KBM-7 (cell line): ENCODE data around the gene PLA2G5.
A peak's percentile ranks its signal among the peaks of the same experiment; 100 is the strongest.
"Not testable (repeated sequence)": the region's sequence is repeated elsewhere in the genome, so short reads cannot be mapped to it uniquely, and the experiment has no call there.

Experiments
- DNase-seq: peaks from one replicate; pipeline ENCODE4 v3.0.0-alpha.2; 2015
- in situ Hi-C: fragments of 300-500 bp; cut with MboI; formaldehyde crosslinking; loops from 2 replicates; pipeline ENCODE4 v1.14.3; 2020; ENCODE audit warnings: low sequenced_read_pairs, low pct_unique_long_range_greater_than_20kb, mixed read lengths

Gene PLA2G5

DNA sequence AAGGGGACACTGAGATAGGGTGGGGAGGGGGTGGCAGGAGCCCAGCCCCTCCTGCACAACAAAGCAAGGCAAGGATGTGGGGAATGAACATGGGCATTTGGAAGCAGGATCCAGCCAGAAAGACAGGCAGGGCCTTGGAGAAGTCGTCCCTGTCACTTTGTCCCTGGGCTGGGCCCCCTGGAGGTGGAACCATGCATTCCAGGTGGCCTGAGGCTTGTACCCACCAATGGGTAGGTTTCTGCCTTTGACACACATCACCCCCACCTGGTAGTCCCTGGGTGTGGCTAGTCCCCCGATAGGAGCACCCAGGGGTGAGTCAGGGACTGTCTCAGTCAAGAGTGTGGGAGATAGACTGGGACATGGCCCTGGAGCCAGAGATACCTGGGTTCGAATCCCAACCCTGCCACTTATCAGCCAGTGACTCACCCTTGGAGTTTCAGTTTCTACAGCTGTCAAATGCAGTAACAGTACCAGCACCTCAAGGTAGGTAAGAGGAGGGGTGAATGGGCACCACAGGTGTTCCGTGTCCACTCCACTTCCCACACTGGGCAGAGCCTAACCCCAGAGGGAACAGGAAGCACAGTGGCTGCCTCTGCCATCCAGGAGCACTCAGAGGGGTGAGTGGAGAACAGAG is 39.3 kb downstream of the PLA2G5 start:
- no peak for DNase-seq
- in situ Hi-C loops: no loop called here

DNA sequence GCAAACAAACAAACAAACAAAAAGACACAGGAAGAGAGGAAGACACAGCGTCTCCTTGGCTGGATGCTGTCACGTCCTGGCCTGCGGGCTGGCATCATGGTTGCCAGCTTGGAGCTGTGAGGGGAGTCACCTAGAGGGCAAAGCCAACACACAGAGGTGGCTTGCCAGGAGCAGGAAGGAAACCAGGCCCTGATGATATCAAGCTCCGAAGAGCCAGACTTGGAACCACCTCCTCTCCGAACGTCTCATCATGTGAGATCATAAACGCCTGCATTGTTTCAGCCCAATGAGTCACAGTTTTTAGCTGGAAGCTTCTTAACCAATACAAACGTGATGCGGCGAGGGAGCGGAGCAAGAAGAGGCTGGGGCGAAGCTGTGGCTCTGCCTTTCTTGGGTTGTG is 40.7 kb downstream of the PLA2G5 start:
- no peak for DNase-seq
- in situ Hi-C loops: no loop called here

DNA sequence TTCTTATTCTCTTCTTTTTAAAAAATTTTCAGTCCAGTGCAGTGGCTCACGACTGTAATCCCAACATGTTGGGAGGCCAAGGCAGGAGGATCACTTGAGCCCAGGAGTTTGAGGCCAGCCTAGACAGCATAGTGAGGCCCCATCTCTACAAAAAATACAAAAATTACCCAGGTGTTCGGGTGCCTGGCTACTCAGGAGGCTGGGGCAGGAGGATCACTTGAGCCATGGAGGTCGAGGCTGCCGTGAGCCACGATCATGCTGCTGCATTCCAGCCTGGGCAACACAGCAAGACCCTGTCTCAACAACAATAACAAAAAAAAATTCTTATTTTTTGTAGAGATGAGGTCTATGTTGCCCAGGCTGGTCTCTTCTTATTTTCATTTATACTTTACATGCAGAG is 41.5 kb downstream of the PLA2G5 start:
- no peak for DNase-seq
- in situ Hi-C loops: no loop called here

DNA sequence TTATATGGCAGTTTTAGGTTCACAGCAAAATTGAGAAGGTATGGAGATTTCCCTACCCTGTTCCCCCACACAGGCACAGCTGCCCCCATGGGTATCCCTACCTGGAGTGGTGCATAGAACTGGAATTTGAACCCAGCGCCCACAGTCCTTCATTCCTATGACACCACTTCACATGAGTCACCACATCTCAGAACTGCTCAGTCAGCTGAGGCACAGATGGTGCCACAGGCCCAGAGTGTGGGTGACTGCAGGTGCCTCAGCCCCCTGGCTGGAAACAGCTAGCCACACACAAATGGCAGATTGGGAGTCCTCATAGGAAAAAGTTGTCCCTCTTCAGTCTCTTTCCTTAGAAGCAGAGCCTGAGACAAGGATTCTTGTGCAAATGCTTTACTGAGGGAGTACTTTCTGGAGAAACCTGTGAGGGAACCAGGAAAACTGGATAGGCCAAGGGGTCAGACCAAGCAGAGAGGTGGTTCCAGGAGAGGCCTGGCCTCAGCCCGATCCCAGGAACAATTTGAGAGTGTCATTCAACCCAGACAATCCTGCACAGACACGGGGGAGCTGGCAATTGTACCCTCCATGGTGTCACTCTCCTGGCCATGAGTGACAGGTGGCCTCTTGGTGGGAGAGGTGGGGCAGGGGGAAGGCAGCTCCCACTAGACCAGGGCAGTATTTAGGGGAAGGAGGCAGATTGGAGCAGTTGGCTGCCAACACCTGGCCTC is 42.4 kb downstream of the PLA2G5 start:
- in situ Hi-C loops: no loop called here
- no peak for DNase-seq

DNA sequence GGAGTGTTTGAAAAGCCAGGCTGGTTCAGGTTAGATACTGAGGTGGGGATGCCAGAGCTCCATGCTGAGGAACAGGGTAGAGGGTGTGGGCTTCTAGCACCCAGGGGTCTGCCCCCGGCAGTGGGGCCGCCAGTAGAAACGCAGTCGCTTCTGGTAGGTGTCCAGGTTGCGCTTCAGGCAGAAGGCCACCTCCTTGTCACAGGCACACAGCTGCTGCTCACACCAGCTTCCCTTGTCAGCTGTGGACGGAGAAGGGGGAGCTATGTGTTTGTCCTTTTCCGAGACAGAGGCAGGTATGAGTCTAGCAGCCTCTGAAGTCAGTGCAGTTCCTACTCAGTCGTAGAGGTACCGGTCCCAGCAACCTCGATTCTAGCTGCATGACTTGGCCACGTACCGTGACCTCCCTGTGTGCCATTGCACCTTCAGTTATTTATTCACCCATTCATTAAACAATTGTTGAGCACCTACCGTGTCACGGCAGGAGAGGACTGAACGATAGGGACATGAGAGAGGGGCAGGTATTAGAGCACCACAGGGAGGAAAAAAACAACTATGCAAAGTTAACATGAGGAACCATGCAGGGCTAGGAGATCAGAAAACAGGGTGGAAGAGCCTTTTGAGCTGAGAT is 44.1 kb downstream of the PLA2G5 start:
- DNase-seq: no peak
- in situ Hi-C loops: no loop called here

DNA sequence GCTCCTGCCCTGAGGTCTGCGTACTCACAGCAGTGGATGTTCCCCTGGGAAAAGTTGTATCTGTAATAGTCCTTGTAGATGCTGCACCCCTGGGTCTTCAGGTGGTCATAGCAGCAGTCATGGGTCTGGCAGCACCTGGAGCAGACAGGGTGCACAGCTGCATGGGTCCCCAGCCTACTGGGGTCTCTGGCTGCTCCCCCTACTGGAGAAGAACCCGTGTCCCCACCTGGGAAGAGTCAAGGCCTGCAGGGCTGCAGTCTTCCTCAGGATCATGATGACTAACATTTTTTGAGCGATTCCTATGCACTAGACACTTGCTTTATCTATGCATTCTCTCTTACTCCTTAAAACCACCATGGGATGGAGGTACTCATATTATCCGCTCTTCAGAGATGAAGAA is 45.5 kb downstream of the PLA2G5 start:
- in situ Hi-C loops: no loop called here
- DNase-seq: no peak

DNA sequence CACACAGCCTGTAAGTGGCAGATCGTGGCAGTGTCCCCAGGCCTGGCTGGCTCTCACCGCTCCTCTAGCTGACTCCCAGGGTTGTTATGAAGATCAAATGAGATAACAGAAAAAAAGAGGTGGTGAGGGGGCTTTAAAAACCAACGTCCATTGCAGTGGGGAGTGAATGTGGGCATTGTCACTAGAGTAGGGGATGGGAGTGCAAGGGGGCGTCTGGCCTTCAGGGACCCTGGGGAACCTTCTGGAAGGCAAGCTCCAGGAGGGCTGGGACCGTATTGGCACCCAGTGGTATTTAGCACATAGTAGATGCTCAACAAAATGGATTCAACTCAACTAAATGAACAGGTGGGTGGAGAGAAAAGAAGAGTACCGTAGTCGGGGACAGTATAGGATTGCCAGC is 45.9 kb downstream of the PLA2G5 start:
- no peak for DNase-seq
- in situ Hi-C loops: no loop called here

DNA sequence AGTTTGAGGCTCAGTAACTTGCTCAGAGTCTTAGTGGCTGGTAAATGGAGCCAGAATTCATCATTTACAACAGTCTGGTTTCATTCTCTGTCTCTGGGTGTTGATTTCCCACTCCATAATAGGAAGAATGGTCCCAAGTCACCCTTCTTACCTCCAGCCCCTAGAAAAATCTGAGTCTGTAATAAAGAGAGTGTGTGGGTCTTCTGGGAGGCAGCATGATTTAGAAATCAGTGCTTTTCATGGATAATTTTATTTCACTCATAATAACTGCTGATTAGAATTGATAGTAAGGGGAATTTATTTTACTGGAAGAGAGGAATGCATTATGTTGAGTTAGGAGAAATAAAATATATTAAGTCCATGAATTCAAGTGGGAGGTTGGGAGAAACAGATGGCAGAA is 47.2 kb downstream of the PLA2G5 start:
- in situ Hi-C loops: no loop called here
- no peak for DNase-seq

DNA sequence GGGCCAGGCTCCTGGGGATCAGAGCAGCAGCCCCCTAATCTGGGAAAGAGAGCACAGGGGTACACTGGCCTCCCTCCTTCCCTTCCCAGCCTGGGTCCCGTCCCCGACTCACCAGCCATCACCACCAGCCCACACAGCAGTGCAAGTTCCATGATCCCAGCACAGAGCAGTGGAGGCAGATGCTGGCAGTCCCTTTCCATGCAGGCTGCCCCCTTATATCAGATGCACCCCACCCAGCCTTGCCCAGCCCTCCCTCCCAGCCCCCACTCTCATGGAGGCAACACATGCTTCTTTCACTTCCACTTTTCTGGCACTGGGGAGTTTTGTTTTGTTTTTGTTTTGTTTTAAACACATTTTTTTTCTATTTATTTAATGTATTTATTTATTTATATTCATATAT is 49.4 kb downstream of the PLA2G5 start, which contains the start of gene PLA2G2D:
PLA2G2D (minus strand) TSS at position 190 of the 400 bp plus-strand sequence; CDS start at position 152, 38 bp downstream.
- in situ Hi-C loops: no loop called here
- DNase-seq: no peak

DNA sequence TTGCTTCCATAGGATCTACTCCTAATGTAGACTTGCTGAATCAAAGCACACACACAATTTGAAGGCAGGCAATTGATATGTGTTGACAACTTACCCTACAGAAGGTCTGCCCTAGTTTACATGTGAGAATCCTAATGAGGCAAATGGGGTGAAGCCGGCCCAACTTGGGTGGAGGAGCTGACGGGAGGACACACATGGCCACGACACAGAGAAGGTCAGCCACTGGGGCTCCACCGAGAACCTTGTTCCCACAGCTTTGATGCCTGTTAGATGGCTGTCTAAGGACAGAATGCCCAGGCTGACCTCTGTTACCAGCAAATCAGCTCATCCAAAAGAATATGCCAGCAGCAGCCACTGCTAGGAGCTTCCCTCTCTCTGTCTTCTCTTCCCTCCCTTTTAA is 50.8 kb downstream of the PLA2G5 start:
- DNase-seq: no peak
- in situ Hi-C loops: no loop called here

DNA sequence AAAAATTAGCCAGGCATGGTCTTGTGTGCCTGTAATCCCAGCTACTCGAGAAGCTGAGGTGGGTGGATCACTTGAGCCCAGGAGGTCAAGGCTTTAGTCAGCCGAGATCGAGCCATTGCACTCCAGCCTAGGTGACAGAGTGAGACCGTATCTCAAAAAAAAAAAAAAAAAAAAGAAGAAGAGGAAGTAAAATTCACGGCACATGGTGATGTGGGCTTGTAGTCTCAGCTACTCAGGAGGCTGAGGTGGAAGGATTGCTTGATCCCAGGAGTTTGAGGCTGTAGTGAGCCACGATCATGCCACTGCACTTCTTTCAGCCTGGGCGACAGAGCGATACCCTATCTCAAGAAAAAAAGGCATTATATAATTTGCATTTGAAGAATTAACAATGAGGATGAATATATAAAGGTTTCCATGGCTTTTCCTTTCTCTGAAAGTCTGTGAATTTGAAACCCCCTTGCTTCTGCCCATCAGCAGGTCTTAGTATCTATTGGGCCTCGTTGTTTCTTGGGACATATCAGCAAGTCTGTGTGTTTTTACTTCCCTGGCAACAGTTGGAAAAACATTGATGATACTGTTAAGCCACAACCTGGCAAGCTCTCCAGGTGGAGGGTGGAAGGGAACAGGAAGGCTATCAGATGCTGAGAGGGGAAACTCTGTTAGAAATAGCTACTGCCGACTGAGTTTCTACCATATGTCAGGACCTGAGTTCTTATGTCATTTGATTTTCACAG is 53.9 kb downstream of the PLA2G5 start:
- DNase-seq: peak; percentile 41
- in situ Hi-C loops: no loop called here

DNA sequence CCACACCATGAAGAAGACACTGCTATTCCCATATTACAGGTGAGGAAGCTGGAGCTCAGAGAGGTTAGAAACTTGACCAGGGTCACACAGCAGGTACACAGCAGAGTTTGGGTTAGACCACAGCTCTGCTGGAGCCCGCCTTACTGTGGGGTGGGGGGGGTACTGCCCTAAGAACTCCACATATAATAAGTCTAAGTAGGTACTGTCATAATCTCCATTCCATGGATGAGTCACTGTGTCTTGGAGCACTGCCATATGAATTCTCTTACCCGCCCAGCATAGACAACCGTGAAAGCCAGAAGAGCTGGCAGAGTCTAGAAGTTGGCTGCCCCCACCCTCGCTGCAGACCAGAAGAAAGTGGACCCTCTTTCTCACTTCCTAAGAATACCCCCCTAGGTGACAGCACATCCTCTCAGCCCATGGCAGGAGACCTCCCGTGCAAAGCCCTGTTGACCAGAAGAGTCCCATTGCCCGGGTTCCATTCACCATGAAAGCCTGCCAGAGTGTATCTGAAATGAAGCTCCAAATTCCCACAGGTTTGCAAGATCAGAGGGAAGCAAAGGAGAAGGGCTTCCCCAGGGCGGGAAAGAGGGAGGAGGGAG is 54.6 kb downstream of the PLA2G5 start:
- in situ Hi-C loops: no loop called here
- DNase-seq: peak; percentile 12

DNA sequence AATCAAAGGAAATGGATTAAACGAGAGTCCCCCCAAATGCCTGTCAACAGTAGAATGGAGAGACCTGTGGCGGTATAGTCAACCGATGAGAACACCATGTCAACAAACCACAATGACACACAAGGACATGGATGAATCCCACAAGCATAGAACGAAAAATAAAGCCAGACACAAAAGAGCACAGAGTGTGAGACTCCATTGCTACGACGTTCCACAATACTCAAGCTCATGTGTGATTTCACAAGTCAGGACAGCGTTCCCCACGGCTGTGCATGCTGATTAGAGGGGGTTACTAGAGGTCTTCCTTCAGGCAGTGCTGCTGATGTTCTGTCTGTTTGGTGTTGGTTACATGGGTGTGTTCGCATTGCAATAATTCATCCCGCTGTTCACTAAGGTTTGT is 55.1 kb downstream of the PLA2G5 start:
- no peak for DNase-seq
- in situ Hi-C loops: no loop called here

DNA sequence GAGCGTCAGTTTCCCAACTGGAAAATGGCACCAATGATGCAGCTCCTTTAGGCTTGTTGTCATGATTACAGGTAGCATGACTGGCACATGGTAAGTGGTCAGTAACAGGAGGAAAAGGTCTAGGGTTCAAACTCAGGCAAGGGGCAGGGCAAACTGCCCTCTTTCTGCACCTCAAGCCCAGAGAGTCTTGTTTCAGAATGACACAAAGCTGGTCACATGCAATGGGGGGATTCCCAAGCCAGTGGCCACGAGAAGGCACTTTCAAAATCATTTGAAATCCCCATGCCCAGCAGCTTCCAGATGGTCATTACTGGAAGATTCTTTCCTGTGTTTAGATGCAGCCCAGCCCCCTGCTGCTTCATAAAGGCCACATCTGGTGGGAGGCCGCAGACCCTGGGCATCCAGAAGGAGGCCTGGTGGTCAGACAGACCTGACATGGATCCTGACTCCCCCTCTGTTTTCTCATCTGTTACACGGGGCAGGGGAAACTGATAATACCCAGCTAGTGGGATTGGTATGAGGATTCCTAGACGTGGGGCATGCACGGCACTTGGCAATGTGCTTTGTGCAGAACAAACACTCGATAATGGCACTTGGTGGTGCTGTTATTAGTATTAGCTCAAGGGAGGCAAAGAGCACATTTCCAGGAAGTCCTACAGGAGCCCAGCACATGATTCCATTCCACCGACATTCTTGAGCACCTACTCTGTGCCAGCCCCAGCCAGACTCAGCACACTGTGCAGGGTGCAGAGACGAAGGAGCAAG is 56.2 kb downstream of the PLA2G5 start:
- in situ Hi-C loops: no loop called here
- DNase-seq: no peak

DNA sequence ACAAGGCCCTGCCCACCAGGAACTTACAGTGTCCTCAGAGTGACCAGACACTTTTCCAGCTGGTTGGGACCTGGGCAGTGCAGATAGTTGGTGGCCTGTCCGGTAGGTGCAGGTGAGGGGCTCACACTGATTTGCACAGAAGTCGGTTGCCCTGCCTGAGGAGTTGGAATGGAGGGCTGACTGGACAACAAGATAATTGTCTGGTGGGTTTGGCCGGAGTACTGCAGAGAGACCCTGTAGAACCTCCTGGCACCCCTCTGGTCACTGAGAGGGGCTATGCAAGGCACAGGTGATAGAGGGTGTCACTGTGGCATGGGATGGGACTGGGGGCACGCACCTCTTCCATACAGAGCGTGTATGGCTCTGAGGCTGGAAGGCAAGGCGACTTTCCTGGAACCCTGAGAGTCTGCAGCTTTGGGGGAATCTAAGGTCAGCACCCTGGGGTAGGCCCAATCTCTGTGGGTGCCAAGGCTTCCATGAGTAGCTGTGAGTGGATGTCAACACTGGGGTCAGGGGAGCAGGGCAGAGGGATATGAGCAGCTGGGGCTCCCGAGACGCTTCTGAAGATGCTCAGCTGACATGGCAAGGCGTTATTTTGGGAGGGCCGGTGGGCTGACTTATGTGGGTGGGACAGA is 56.9 kb downstream of the PLA2G5 start:
- DNase-seq: no peak
- in situ Hi-C loops: no loop called here

DNA sequence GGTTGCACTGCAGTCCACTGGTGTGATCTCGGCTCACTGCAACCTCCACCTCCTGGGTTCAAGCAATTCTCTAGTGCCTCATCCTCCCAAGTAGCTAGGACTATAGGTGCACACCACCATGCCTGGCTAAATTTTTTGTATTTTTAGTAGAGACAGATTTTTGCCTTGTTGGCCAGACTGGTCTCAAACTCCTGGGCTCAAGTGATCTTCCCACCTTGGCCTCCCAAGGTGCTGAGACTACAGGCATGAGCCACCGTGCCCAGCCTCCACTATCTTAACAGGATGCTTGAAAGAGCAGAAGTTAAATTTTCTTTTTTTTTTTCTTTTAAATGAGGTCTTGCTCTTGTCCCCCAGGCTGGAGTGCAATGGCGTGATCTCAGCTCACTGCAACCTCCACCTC is 60.5 kb downstream of the PLA2G5 start:
- in situ Hi-C loops, DNase-seq: not testable (repeated sequence)

DNA sequence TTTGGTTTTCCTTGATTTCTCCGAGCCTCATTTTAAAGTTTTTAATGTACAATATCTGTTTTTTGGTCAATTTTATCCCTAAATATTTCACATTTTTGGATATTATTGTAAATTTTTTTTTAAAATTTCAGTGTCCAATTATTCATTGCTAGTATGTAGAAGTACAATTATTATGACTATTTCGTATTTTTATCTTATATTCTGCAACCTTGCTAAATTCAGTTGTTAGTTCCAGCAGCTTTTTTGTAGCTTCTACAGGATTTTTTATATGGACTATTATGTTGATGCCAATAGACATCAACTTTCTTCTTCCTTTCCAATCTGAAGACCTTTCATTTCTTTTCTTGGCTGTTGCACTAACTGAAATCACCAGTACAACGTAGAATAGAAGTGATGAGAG is 65.0 kb downstream of the PLA2G5 start:
- no peak for DNase-seq
- in situ Hi-C loops: no loop called here

DNA sequence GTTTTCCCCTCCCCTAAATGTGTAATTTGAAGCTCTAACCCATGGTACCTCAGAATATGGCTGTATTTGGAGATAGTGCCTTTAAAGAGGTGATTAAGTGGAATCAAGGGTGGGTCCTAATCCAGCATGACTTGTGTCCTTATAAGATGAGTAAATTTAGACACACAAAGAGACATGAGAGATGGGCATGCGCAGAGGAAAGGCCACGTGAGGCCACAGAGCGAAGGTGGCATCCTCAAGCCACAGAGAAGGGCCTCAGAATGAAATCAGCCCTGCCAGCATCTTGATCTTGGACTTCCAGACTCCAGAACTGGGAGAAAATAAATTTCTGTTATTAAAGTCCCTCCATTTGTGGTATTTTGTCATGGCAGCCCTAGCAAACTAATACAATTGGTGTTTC is 66.3 kb downstream of the PLA2G5 start:
- DNase-seq: no peak
- in situ Hi-C loops: no loop called here
